ENCODE results near the gene TAS1R3. TPM values are rescaled to one million over a fixed set of nuclear protein-coding genes. Genes with fewer than 3 reads are reported as not detected.

TAS1R3 gene
- total and polyA plus RNA-seq, 4 donors: 0.19 to 0.36 (median 0.33) TPM; not detected in 1

DNA sequence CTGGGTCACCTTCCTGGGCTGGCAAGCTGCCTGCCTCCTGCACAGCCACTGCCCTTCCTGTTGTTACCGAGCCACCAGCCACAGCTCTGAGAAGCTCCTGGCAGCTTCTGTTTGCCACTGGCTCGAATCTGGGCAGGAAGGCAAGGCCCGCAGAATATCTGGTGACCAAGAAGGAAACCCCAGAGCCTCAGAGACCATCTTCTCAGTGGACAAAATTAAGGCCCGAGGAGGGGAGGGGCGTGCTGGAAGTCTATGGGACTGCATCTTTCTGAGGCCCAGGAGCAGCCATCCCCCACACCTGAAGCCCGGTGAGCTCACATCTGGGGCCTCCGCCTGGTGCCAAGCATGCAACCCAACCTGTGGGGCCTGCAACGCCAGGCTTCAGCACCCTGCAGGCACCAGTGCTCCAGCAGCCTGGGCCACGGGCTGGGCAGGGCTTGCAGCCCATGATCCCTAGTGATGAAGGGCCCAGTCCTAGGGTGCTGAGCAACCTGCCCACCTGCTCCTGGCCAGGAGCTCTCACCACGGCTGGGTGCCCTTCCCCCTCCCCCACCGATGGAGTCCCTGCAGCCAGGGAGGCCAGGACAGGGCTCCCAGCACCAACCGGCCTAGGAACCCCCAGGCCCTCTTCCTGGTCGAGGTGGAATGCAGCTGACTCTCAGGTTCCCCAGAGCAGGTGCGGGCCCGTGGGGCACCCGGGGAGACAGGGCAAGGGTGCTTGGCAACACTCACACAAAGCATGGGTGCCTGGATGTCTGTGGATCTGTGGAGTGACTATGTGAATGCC lies 5.6 kb upstream of the TAS1R3 start:
- Histone ChIP-seq H3K4me1 (ENCODE audit: control insufficient read depth in 4 of 4, insufficient read depth in 4 of 4, low read length in 3 of 4) (peaks cover 7 to 39% (median 26%) of the 10 kb centered on the region in 4 donors), H3K27ac (ENCODE audit: low read depth in 1 of 2, low read length in 2 of 2) (peak overlapping the region; percentile 75 to 84), H3K27me3 (ENCODE audit: control insufficient read depth in 4 of 4, insufficient read depth in 4 of 4, low read length in 3 of 4) (no peaks in the 10 kb centered on the region), H3K4me3 (ENCODE audit: low read depth in 1 of 3, low read length in 3 of 3) (peak overlapping the region; percentile 78 to 85 (median 79)), H3K36me3 (ENCODE audit: control insufficient read depth in 4 of 4, insufficient read depth in 3 of 4, low read depth in 1 of 4, low read length in 3 of 4) (peaks cover 0 to 11% (median 6%) of the 10 kb centered on the region in 4 donors), H3K9ac (ENCODE audit: low read depth in 1 of 2, low read length in 2 of 2) (peak overlapping the region; percentile 4 to 83), H3K9me3 (ENCODE audit: control insufficient read depth in 4 of 4, low read length in 3 of 4) (no peaks in the 10 kb centered on the region)
- 20% methylated on average over 16 of the region's 16 CpGs for WGBS
- no peak for DNase-seq (ENCODE audit: low spot score)
- TF ChIP-seq YY1 (IDR thresholded peaks at IDR 0.05) (no peak), GABPA (IDR thresholded peaks at IDR 0.05 in 1 of 2, conservative IDR thresholded peaks at IDR 0.05 in 1 of 2) (peak in 1 of 2 donors; percentile 53), SP1 (IDR thresholded peaks at IDR 0.05) (peak; percentile 36)

DNA sequence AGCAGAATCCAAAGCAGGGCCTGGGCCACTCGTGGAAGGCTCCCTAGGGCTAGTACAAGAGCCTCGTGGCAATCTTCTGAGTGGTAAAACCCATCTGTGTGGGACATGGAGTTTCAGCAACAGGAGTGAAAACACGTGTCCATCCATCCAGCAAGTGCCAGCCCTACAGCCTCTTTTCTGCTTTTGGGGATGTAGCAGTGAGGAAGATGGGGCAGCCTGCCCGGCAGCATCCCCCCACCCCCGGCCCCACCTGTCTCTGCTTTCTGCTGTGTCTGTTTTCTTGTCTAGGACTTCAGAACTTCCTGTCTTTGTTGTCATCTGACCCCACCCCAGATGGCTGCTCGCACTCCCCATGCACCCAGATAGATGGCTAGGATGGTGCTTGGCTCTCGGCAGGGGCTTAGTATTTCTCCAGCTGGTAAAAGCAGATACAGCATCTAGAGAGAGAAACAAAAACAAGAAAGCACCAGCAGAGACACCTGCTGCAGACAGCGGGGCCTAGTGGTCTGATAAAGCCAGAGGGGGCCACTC lies 4.9 kb upstream of the TAS1R3 start:
- Histone ChIP-seq H3K4me3 (ENCODE audit: low read depth in 1 of 3, low read length in 3 of 3) (peak overlapping the region; percentile 78 to 85 (median 79)), H3K9ac (ENCODE audit: low read depth in 1 of 2, low read length in 2 of 2) (no peak overlapping the region), H3K27me3 (ENCODE audit: control insufficient read depth in 4 of 4, insufficient read depth in 4 of 4, low read length in 3 of 4) (no peaks in the 10 kb centered on the region), H3K27ac (ENCODE audit: low read depth in 1 of 2, low read length in 2 of 2) (no peak overlapping the region), H3K9me3 (ENCODE audit: control insufficient read depth in 4 of 4, low read length in 3 of 4) (no peaks in the 10 kb centered on the region), H3K4me1 (ENCODE audit: control insufficient read depth in 4 of 4, insufficient read depth in 4 of 4, low read length in 3 of 4) (peaks cover 7 to 39% (median 26%) of the 10 kb centered on the region in 4 donors), H3K36me3 (ENCODE audit: control insufficient read depth in 4 of 4, insufficient read depth in 3 of 4, low read depth in 1 of 4, low read length in 3 of 4) (peaks cover 0 to 11% (median 6%) of the 10 kb centered on the region in 4 donors)
- DNase-seq (ENCODE audit: low spot score): no peak
- TF ChIP-seq HNF4A (conservative IDR thresholded peaks at IDR 0.05) (no peak), RXRA (IDR thresholded peaks at IDR 0.05) (no peak), GABPA (IDR thresholded peaks at IDR 0.05 in 1 of 2, conservative IDR thresholded peaks at IDR 0.05 in 1 of 2) (no peak), FOXA2 (IDR thresholded peaks at IDR 0.05) (no peak), JUND (IDR thresholded peaks at IDR 0.05) (no peak), RAD21 (IDR thresholded peaks at IDR 0.05) (no peak), FOXA1 (IDR thresholded peaks at IDR 0.05) (no peak), YY1 (IDR thresholded peaks at IDR 0.05) (no peak), EGR1 (IDR thresholded peaks at IDR 0.05; ENCODE audit: low read depth in 2 of 2) (no peak), HNF4G (IDR thresholded peaks at IDR 0.05) (no peak), NR2F2 (IDR thresholded peaks at IDR 0.05) (no peak)
- TF ChIP-seq, protein P1, sequence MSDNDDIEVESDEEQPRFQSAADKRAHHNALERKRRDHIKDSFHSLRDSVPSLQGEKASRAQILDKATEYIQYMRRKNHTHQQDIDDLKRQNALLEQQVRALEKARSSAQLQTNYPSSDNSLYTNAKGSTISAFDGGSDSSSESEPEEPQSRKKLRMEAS (IDR thresholded peaks at IDR 0.05): no peak
- TF ChIP-seq, protein P2, sequence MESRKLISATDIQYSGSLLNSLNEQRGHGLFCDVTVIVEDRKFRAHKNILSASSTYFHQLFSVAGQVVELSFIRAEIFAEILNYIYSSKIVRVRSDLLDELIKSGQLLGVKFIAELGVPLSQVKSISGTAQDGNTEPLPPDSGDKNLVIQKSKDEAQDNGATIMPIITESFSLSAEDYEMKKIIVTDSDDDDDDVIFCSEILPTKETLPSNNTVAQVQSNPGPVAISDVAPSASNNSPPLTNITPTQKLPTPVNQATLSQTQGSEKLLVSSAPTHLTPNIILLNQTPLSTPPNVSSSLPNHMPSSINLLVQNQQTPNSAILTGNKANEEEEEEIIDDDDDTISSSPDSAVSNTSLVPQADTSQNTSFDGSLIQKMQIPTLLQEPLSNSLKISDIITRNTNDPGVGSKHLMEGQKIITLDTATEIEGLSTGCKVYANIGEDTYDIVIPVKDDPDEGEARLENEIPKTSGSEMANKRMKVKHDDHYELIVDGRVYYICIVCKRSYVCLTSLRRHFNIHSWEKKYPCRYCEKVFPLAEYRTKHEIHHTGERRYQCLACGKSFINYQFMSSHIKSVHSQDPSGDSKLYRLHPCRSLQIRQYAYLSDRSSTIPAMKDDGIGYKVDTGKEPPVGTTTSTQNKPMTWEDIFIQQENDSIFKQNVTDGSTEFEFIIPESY (IDR thresholded peaks at IDR 0.05): no peak
- TF ChIP-seq, protein P3, sequence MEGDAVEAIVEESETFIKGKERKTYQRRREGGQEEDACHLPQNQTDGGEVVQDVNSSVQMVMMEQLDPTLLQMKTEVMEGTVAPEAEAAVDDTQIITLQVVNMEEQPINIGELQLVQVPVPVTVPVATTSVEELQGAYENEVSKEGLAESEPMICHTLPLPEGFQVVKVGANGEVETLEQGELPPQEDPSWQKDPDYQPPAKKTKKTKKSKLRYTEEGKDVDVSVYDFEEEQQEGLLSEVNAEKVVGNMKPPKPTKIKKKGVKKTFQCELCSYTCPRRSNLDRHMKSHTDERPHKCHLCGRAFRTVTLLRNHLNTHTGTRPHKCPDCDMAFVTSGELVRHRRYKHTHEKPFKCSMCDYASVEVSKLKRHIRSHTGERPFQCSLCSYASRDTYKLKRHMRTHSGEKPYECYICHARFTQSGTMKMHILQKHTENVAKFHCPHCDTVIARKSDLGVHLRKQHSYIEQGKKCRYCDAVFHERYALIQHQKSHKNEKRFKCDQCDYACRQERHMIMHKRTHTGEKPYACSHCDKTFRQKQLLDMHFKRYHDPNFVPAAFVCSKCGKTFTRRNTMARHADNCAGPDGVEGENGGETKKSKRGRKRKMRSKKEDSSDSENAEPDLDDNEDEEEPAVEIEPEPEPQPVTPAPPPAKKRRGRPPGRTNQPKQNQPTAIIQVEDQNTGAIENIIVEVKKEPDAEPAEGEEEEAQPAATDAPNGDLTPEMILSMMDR (IDR thresholded peaks at IDR 0.05; ENCODE audit: low read depth, low read length, missing input control): no peak
- TF ChIP-seq, protein P4, sequence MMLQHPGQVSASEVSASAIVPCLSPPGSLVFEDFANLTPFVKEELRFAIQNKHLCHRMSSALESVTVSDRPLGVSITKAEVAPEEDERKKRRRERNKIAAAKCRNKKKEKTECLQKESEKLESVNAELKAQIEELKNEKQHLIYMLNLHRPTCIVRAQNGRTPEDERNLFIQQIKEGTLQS (IDR thresholded peaks at IDR 0.05): no peak
- 64% methylated on average over 8 of the region's 8 CpGs for WGBS

Data from liver (tissue), 9 donors.